ENCODE data around the gene FOXK2. TPM values are rescaled to one million over a fixed set of nuclear protein-coding genes. Genes with fewer than 3 reads are reported as not detected.

FOXK2 gene
- total RNA-seq, 1 donor from 2014 or later: 44.0 TPM

DNA sequence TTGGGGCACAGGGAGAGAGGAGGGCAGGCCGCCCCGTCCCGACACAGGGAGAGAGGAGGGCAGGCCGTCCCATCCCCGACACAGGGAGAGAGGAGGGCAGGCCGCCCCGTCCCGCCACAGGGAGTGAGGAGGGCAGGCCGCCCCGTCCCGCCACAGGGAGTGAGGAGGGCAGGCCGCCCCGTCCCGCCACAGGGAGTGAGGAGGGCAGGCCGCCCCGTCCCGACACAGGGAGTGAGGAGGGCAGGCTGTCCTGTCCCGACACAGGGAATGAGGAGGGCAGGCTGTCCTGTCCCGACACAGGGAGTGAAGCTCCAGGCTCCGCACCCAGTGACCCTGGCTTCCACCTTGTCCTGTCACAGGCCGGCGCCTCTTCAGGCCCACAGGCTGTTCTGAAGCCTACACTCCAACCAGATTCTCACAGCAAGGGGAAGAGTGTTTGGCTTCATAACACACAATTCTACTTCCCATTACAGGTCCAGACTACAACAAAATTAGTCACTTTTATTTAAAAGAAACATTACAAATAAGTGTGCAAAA, 94.6 kb downstream of the FOXK2 start:
- TF ChIP-seq, protein P1, sequence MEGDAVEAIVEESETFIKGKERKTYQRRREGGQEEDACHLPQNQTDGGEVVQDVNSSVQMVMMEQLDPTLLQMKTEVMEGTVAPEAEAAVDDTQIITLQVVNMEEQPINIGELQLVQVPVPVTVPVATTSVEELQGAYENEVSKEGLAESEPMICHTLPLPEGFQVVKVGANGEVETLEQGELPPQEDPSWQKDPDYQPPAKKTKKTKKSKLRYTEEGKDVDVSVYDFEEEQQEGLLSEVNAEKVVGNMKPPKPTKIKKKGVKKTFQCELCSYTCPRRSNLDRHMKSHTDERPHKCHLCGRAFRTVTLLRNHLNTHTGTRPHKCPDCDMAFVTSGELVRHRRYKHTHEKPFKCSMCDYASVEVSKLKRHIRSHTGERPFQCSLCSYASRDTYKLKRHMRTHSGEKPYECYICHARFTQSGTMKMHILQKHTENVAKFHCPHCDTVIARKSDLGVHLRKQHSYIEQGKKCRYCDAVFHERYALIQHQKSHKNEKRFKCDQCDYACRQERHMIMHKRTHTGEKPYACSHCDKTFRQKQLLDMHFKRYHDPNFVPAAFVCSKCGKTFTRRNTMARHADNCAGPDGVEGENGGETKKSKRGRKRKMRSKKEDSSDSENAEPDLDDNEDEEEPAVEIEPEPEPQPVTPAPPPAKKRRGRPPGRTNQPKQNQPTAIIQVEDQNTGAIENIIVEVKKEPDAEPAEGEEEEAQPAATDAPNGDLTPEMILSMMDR (IDR thresholded peaks at IDR 0.05; ENCODE audit: insufficient read depth, low read length, severe bottlenecking): no peak
- DNase-seq (ENCODE audit: low read depth) (no peak), FAIRE-seq (no peak)
- Histone ChIP-seq H3K4me3 (ENCODE audit: low read depth, low read length) (no peak overlapping the region), H3K36me3 (ENCODE audit: control insufficient read depth, insufficient read depth, low read length) (peaks cover 11% of the 10 kb centered on the region), H3K27me3 (ENCODE audit: control insufficient read depth, insufficient read depth, low read length) (no peaks in the 10 kb centered on the region)

DNA sequence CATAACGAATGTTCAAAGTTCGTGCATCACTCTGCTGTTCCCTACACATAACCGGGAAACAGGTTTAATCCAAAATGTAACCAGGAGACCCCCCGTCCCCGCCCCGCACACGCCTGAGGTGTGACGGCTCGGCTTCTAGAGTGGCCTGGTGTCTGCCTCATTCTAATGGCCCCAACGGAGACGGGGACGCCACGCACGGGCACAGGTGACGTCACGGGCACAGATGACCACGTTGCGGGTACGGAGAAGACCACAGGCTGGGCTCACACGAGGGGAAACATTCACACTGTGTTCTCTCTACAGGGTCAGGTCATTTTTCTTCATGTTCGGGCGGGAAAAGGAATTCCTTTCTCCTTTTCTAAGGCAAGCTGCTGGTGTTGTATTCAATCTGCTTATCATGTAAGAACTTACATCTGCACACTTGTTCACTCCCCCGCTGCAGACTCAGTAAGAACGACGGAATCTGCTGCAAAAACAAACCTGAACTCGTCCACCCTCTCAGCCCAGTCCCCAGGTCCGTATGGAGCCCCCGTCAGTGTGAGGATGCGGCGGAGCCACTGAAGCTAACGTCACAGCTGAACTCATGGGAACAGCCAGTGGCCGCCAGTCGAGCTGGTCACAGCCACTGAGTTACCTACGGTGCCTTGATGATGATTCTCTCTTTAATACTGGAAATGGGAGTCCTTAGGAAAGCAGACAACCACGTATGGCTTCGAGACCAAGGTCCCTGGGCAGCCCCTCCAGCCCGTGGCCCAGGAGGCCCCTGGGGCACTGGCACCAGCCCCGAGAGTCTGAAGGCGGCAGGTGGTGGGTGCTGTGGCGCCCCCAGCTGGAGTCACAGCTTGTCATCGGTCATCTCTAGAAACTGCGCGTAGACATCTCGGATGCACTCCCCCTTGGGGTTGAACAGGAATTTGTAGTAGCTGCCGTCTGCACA, 95.8 kb downstream of the FOXK2 start:
- no peaks in the 10 kb centered on the region for H3K27me3 ChIP-seq (ENCODE audit: control insufficient read depth, insufficient read depth, low read length)
- TF ChIP-seq, protein P1 (IDR thresholded peaks at IDR 0.05; ENCODE audit: insufficient read depth, low read length, severe bottlenecking): peak; percentile 20
- H3K36me3 ChIP-seq (ENCODE audit: control insufficient read depth, insufficient read depth, low read length): peaks cover 13% of the 10 kb centered on the region
- DNase-seq (ENCODE audit: low read depth): no peak
- H3K4me3 ChIP-seq (ENCODE audit: low read depth, low read length): no peak overlapping the region
- peak; percentile 70 for FAIRE-seq

DNA sequence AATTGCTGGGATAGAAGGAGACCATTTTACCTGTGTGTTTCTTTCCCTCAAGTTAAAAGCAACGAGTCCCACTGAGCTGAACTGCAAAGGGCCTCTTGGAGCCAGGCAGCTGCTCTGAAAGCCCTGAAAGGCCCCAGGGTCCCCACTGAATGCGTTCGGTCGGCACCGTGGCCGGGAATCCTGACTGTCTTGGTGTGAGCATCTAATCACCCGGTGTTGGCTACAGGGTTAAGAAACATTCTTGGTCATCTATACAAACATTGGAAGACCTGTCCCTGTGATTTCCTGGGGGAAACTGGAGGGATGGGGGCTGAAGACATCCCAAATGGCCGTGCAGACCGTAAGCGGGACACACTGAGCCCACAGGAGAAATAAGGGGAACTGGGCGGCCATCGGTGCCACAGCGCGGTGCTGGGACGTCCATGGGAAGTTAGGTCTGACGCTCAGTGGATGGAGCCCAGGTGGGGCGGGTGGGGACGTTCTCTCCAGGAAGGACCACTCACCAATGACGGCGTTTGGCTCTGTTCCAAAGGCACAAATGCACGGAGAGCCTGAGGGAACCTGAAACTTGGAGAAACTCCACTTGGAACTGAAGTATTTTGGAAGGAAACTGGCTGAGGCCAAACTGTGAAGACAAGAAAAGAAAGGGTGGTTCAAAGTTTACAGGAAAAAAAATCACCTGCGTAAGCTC, 96.6 kb downstream of the FOXK2 start:
- TF ChIP-seq, protein P1 (IDR thresholded peaks at IDR 0.05; ENCODE audit: insufficient read depth, low read length, severe bottlenecking): no peak
- H3K4me3 ChIP-seq (ENCODE audit: low read depth, low read length): no peak overlapping the region
- peaks cover 15% of the 10 kb centered on the region for H3K36me3 ChIP-seq (ENCODE audit: control insufficient read depth, insufficient read depth, low read length)
- FAIRE-seq (no peak), DNase-seq (ENCODE audit: low read depth) (no peak)
- no peaks in the 10 kb centered on the region for H3K27me3 ChIP-seq (ENCODE audit: control insufficient read depth, insufficient read depth, low read length)

DNA sequence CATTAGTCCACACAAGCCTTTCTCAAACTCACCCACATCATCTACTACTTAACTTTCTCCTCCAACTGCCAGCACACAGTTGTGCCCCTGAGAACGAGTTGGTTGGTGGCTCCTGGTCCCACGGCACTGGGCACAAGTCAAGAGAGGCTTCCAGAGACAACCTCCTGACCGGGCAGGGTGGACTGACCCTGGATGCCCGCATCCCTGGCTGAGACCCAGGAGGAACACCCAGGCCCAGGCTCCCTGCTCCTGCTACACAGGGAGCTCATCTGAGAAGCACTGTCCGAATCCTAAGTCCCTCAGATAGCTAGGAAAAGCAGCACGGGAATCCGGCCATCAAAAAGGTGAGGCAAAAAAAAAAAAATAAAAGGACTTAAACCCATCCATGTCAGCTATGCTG, 99.7 kb downstream of the FOXK2 start:
- no peak for FAIRE-seq
- Histone ChIP-seq H3K36me3 (ENCODE audit: control insufficient read depth, insufficient read depth, low read length) (peaks cover 20% of the 10 kb centered on the region), H3K4me3 (ENCODE audit: low read depth, low read length) (no peak overlapping the region), H3K27me3 (ENCODE audit: control insufficient read depth, insufficient read depth, low read length) (no peaks in the 10 kb centered on the region)
- TF ChIP-seq, protein P1 (IDR thresholded peaks at IDR 0.05; ENCODE audit: insufficient read depth, low read length, severe bottlenecking): no peak
- no peak for DNase-seq (ENCODE audit: low read depth)

DNA sequence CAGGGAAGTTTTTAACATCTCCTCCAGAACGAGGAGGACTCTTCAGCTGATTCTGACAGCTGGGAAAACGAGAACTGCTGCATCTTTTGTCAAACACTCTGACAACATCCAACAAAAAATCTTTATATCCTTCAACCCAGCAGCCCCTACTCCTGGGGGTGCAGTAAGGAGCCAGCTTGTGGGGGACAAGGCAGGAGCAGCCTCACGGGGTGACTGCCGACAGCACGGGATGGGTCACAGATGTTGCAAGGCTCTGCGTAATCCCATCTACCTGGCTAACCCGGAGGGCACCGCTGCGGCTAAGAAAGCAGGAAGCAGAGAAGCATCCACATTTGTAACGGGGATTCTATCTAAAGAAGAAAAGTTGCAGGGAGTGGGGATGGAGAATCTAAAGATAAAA, 100.1 kb downstream of the FOXK2 start:
- Histone ChIP-seq H3K36me3 (ENCODE audit: control insufficient read depth, insufficient read depth, low read length) (peaks cover 20% of the 10 kb centered on the region), H3K4me3 (ENCODE audit: low read depth, low read length) (no peak overlapping the region), H3K27me3 (ENCODE audit: control insufficient read depth, insufficient read depth, low read length) (no peaks in the 10 kb centered on the region)
- FAIRE-seq (no peak), DNase-seq (ENCODE audit: low read depth) (no peak)
- TF ChIP-seq, protein P1 (IDR thresholded peaks at IDR 0.05; ENCODE audit: insufficient read depth, low read length, severe bottlenecking): no peak

All from bronchial epithelial cell (primary cell).